Type B pancreatic cell (in vitro differentiated cells): ENCODE data around the gene PACSIN2. TPM values are rescaled to one million over a fixed set of nuclear protein-coding genes. Genes with fewer than 3 reads are reported as not detected.
A peak's percentile ranks its signal among the peaks of the same experiment; 100 is the strongest.

Experiments
- DNase-seq: peaks from one replicate; pipeline ENCODE4 v3.0.0; 2021; ENCODE audit warnings: mixed read lengths; ENCODE audit not compliant: unreplicated experiment; ENCODE audit errors: extremely low spot score
- H3K27ac Mint-ChIP-seq: 2 replicates; pipeline ENCODE4 v1.8.0; 2021; ENCODE audit warnings: mild to moderate bottlenecking, mixed read lengths
- H3K27me3 Mint-ChIP-seq: 2 replicates; pipeline ENCODE4 v1.8.0; 2021; ENCODE audit warnings: mixed read lengths
- H3K36me3 Mint-ChIP-seq: 2 replicates; pipeline ENCODE4 v1.8.0; 2021; ENCODE audit warnings: mixed read lengths
- H3K4me1 Mint-ChIP-seq: one replicate; pipeline ENCODE4 v1.8.0; 2021; ENCODE audit warnings: mixed read lengths; ENCODE audit not compliant: unreplicated experiment
- H3K4me3 Mint-ChIP-seq: 2 replicates; pipeline ENCODE4 v1.8.0; 2021; ENCODE audit warnings: mild to moderate bottlenecking, mixed read lengths
- H3K9me3 Mint-ChIP-seq: 2 replicates; pipeline ENCODE4 v1.8.0; 2021; ENCODE audit warnings: mixed read lengths
- total RNA-seq: library from RNA; stranded (reverse); gene quantifications from 2 replicates; pipeline ENCODE4 v1.2.1, GENCODE V29; 2021; ENCODE audit warnings: low replicate concordance
- TF ChIP-seq, protein P1 (sequence below): fragments of 200-600 bp; sonication (generic); conservative IDR thresholded peaks from 2 replicates; pipeline ENCODE4 v1.5.0; 2021; ENCODE audit warnings: antibody characterized with exemption, mild to moderate bottlenecking

PACSIN2 gene
- total RNA-seq, 1 donor from 2014 or later, result 53.4 TPM

- Mint-ChIP-seq H3K27ac (peak overlapping the region; percentile 72), H3K36me3 (peaks cover 6% of the 10 kb centered on the region), H3K9me3 (no peaks in the 10 kb centered on the region), H3K27me3 (no peaks in the 10 kb centered on the region), H3K4me3 (no peak overlapping the region), H3K4me1 (no peaks in the 10 kb centered on the region)
- TF ChIP-seq, protein P1, sequence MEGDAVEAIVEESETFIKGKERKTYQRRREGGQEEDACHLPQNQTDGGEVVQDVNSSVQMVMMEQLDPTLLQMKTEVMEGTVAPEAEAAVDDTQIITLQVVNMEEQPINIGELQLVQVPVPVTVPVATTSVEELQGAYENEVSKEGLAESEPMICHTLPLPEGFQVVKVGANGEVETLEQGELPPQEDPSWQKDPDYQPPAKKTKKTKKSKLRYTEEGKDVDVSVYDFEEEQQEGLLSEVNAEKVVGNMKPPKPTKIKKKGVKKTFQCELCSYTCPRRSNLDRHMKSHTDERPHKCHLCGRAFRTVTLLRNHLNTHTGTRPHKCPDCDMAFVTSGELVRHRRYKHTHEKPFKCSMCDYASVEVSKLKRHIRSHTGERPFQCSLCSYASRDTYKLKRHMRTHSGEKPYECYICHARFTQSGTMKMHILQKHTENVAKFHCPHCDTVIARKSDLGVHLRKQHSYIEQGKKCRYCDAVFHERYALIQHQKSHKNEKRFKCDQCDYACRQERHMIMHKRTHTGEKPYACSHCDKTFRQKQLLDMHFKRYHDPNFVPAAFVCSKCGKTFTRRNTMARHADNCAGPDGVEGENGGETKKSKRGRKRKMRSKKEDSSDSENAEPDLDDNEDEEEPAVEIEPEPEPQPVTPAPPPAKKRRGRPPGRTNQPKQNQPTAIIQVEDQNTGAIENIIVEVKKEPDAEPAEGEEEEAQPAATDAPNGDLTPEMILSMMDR, result no peak
- DNase-seq, result no peak
Measured at GRCh38 chr22:42883121-42883520, 131.8 kb downstream of the PACSIN2 start.

GRCh38 chr22:42881982-42882656 is 132.8 kb downstream of the PACSIN2 start:
- DNase-seq, result no peak

GRCh38 chr22:42881298-42881697 is 133.7 kb downstream of the PACSIN2 start:
- Mint-ChIP-seq H3K27ac (no peak overlapping the region), H3K4me3 (no peak overlapping the region), H3K9me3 (no peaks in the 10 kb centered on the region), H3K4me1 (no peaks in the 10 kb centered on the region), H3K36me3 (peaks cover 4% of the 10 kb centered on the region), H3K27me3 (no peaks in the 10 kb centered on the region)
- TF ChIP-seq, protein P1, result no peak
- no peak for DNase-seq

More at GRCh38 chr22:42881982-42882656, 132.8 kb downstream of the PACSIN2 start:
- Mint-ChIP-seq H3K27ac (no peak overlapping the region), H3K9me3 (no peaks in the 10 kb centered on the region), H3K4me3 (no peak overlapping the region), H3K27me3 (no peaks in the 10 kb centered on the region), H3K4me1 (no peaks in the 10 kb centered on the region), H3K36me3 (peaks cover 4% of the 10 kb centered on the region)
- TF ChIP-seq, protein P1, result no peak

DNA sequence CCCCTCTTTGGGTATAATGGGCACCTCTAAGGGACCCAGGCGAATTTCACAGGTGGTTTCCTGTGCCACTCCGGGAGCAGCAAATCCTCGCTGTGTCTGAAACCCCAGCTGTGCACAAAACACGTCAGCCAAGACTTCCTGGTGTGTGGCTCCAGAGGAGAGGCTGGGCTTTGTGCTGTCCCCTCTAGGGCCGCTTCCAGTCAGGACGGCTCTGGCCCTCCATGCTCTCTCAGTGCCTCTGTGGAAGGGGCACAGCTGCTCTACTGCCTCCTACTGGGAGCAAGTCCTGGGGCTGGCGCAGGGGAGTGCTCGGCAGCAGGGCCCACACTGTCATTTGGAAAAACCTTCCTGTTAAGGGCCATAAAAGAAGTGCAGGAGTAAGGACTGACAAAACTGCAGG is 134.1 kb downstream of the PACSIN2 start:
- Mint-ChIP-seq H3K36me3 (peaks cover 4% of the 10 kb centered on the region), H3K27me3 (no peaks in the 10 kb centered on the region), H3K9me3 (no peaks in the 10 kb centered on the region), H3K4me1 (no peaks in the 10 kb centered on the region), H3K4me3 (no peak overlapping the region), H3K27ac (no peak overlapping the region)
- TF ChIP-seq, protein P1, result peak; percentile 16
- no peak for DNase-seq

DNA sequence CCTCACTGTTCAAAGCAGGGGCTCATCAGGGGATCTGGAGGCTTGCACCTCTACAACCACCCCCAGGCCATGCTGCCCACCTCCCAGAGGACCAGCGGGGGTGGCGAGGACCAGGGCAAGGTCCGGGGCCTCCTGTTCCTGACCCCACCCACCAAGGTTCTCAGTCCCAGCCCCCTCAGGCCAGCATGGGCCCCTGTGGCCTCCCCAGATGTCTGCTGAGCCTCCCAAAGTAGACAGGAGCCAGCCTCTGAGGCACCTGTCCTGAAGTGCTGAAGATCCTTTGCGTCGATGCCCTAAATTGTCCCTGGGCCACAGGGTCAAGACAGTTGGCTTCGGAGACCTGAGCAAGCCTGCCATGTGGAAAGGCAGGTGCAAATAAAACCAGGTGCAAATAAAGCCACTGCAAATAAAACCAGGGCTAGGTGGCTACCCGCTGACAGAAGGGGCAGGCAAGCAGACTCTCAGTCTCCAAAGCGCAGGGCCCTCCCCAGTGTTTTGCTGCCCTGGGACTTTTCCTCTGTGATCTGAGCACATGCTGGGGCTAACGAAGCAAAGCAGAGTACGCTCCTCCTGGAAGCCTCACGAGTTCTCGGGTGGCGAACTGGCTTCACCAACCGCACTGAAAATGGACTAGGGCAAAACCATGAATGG is 135.5 kb downstream of the PACSIN2 start:
- Mint-ChIP-seq H3K36me3 (peaks cover 4% of the 10 kb centered on the region), H3K9me3 (no peaks in the 10 kb centered on the region), H3K4me3 (no peak overlapping the region), H3K27me3 (no peaks in the 10 kb centered on the region), H3K27ac (no peak overlapping the region), H3K4me1 (no peaks in the 10 kb centered on the region)
- TF ChIP-seq, protein P1, result no peak
- no peak for DNase-seq
